DND-41 (cell line): ENCODE data around the gene RSPH9.

ENCODE experiments used
- ATAC-seq: fragments of 200-7000 bp; cut with Tn5 transposase; 3 replicates; pipeline ENCODE4 v1.9.1; 2021; ENCODE audit warnings: low read depth; ENCODE audit not compliant: insufficient read depth
- DNase-seq: peaks from one replicate; pipeline ENCODE4 v3.0.0-alpha.2; 2020
- H2AFZ ChIP-seq: 2 replicates; pipeline ENCODE4 v1.6.0; 2012; ENCODE audit warnings: low read depth, low read length
- H3K27ac ChIP-seq: 2 replicates; pipeline ENCODE4 v1.5.1; 2012; ENCODE audit warnings: low read length, inconsistent platforms
- H3K27me3 ChIP-seq: fragments of 200-600 bp; sonication (generic); 2 replicates; pipeline ENCODE4 v1.6.0; 2012; ENCODE audit warnings: low read length, mild to moderate bottlenecking, inconsistent platforms; ENCODE audit not compliant: insufficient read depth, poor library complexity
- H3K36me3 ChIP-seq: 2 replicates; pipeline ENCODE4 v1.5.1; 2012; ENCODE audit warnings: low read length, inconsistent platforms; ENCODE audit not compliant: insufficient read depth
- H3K4me1 ChIP-seq: 2 replicates; pipeline ENCODE4 v1.5.1; 2012; ENCODE audit warnings: mild to moderate bottlenecking, low read length; ENCODE audit not compliant: insufficient read depth
- H3K4me2 ChIP-seq: 2 replicates; pipeline ENCODE4 v1.6.0; 2012; ENCODE audit warnings: mild to moderate bottlenecking, moderate library complexity, low read length, inconsistent platforms; ENCODE audit not compliant: insufficient read depth
- H3K4me3 ChIP-seq, 2 experiments: fragments of 200-600 bp in 1 of 2; shearing (Covaris generic) in 1 of 2; 2 replicates each; pipeline ENCODE4 v1.5.1; 2012 to 2016; ENCODE audit warnings: inconsistent platforms in 2 of 2, low read length in 2 of 2, mild to moderate bottlenecking in 2 of 2, low read depth in 1 of 2, moderate library complexity in 1 of 2
- H3K79me2 ChIP-seq: 2 replicates; pipeline ENCODE4 v1.6.0; 2012; ENCODE audit warnings: low read length, inconsistent platforms; ENCODE audit not compliant: insufficient read depth
- H3K9ac ChIP-seq: 2 replicates; pipeline ENCODE4 v1.6.0; 2012; ENCODE audit warnings: low read depth, mild to moderate bottlenecking, inconsistent platforms, low read length, moderate library complexity
- H3K9me3 ChIP-seq: 2 replicates; pipeline ENCODE4 v1.5.1; 2012; ENCODE audit warnings: low read length, moderate library complexity, mild to moderate bottlenecking, inconsistent platforms; ENCODE audit not compliant: insufficient read depth, severe bottlenecking
- H4K20me1 ChIP-seq: 2 replicates; pipeline ENCODE4 v1.6.0; 2012; ENCODE audit warnings: low read length; ENCODE audit not compliant: insufficient read depth
- EZH2 ChIP-seq: IDR thresholded peaks from 3 replicates; pipeline ENCODE4 v1.6.1; 2012; ENCODE audit warnings: borderline replicate concordance, low read depth, mild to moderate bottlenecking, moderate library complexity, low read length, inconsistent platforms; ENCODE audit not compliant: severe bottlenecking
- TF ChIP-seq, protein P1 (sequence below): IDR thresholded peaks from 2 replicates; pipeline ENCODE4 v1.5.1; 2012; ENCODE audit warnings: borderline replicate concordance, low read length, moderate library complexity, mild to moderate bottlenecking; ENCODE audit not compliant: poor library complexity, severe bottlenecking; ENCODE audit errors: extremely low read depth

Gene RSPH9

GRCh38 chr6:43676962-43677606, 32.2 kb downstream of the RSPH9 start:
- TF ChIP-seq, protein P1, sequence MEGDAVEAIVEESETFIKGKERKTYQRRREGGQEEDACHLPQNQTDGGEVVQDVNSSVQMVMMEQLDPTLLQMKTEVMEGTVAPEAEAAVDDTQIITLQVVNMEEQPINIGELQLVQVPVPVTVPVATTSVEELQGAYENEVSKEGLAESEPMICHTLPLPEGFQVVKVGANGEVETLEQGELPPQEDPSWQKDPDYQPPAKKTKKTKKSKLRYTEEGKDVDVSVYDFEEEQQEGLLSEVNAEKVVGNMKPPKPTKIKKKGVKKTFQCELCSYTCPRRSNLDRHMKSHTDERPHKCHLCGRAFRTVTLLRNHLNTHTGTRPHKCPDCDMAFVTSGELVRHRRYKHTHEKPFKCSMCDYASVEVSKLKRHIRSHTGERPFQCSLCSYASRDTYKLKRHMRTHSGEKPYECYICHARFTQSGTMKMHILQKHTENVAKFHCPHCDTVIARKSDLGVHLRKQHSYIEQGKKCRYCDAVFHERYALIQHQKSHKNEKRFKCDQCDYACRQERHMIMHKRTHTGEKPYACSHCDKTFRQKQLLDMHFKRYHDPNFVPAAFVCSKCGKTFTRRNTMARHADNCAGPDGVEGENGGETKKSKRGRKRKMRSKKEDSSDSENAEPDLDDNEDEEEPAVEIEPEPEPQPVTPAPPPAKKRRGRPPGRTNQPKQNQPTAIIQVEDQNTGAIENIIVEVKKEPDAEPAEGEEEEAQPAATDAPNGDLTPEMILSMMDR, result no peak
- TF ChIP-seq EZH2, result no peak
- ATAC-seq (no peak), DNase-seq (no peak)
- Histone ChIP-seq H3K9me3 (no peaks in the 10 kb centered on the region), H3K36me3 (peaks cover 94% of the 10 kb centered on the region), H3K27me3 (no peaks in the 10 kb centered on the region), H3K9ac (no peak overlapping the region), H4K20me1 (peaks cover 24% of the 10 kb centered on the region; the same call in 1 of the 2 replicates), H3K4me2 (no peak overlapping the region), H3K79me2 (peaks cover 15% of the 10 kb centered on the region), H3K4me1 (no peaks in the 10 kb centered on the region), H2AFZ (no peak overlapping the region), H3K27ac (no peak overlapping the region), H3K4me3 (no peak overlapping the region)

- Histone ChIP-seq H2AFZ (no peak overlapping the region), H4K20me1 (peaks cover 31% of the 10 kb centered on the region; the same call in 1 of the 2 replicates), H3K79me2 (peaks cover 22% of the 10 kb centered on the region), H3K9ac (no peak overlapping the region), H3K4me3 (no peak overlapping the region), H3K27ac (no peak overlapping the region), H3K4me2 (no peak overlapping the region), H3K27me3 (no peaks in the 10 kb centered on the region), H3K36me3 (peaks cover 92% of the 10 kb centered on the region), H3K4me1 (no peaks in the 10 kb centered on the region), H3K9me3 (no peaks in the 10 kb centered on the region)
- no peak for DNase-seq
- TF ChIP-seq, protein P1, result no peak
- no peak for TF ChIP-seq EZH2
- ATAC-seq, result no peak
Observed at GRCh38 chr6:43677759-43678158, 32.9 kb downstream of the RSPH9 start.

- peaks cover 27% of the 10 kb centered on the region for H3K79me2 ChIP-seq
- no peaks in the 10 kb centered on the region for H3K27me3 ChIP-seq
- TF ChIP-seq, protein P1, result no peak
- TF ChIP-seq EZH2, result no peak
- H3K4me3 ChIP-seq, result no peak overlapping the region
- H4K20me1 ChIP-seq, result peaks cover 37% of the 10 kb centered on the region; the same call in 1 of the 2 replicates
- no peaks in the 10 kb centered on the region for H3K4me1 ChIP-seq
- no peaks in the 10 kb centered on the region for H3K9me3 ChIP-seq
- H3K36me3 ChIP-seq, result peaks cover 89% of the 10 kb centered on the region
- DNase-seq (no peak), ATAC-seq (no peak)
- H3K4me2 ChIP-seq, result no peak overlapping the region
- no peak overlapping the region for H3K9ac ChIP-seq
- no peak overlapping the region for H3K27ac ChIP-seq
- no peak overlapping the region for H2AFZ ChIP-seq
Observed at GRCh38 chr6:43678341-43678740, 33.5 kb downstream of the RSPH9 start.

DNA sequence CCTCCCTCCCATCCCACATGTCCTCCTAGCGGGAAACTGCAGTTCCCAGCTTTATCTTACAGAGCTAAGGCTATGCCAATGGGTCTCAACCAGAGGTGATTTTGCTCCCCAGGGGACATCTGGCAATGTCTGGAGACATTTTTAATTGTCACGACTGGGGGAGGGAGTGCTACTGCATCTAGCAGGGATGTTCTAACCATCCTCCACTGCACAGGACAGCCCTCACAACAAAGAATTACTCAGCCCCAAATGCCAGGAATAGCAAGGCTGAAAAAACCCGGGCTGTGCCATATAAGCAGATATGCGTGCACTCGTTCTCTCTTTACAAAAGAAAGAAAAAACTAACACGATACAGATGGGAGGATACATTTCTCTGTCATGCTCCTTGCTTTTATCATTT, 34.2 kb downstream of the RSPH9 start:
- H3K4me2 ChIP-seq, result no peak overlapping the region

More for the DNA sequence above, 34.2 kb downstream of the RSPH9 start:
- no peaks in the 10 kb centered on the region for H3K4me1 ChIP-seq
- H3K27me3 ChIP-seq, result no peaks in the 10 kb centered on the region
- peaks cover 44% of the 10 kb centered on the region; the same call in 1 of the 2 replicates for H4K20me1 ChIP-seq
- H3K9me3 ChIP-seq, result no peaks in the 10 kb centered on the region
- H3K36me3 ChIP-seq, result peaks cover 82% of the 10 kb centered on the region
- no peak overlapping the region for H3K4me3 ChIP-seq
- H2AFZ ChIP-seq, result no peak overlapping the region
- no peak for DNase-seq
- H3K27ac ChIP-seq, result no peak overlapping the region
- H3K79me2 ChIP-seq, result peaks cover 35% of the 10 kb centered on the region
- H3K9ac ChIP-seq, result no peak overlapping the region
- TF ChIP-seq, protein P1, result no peak
- no peak for TF ChIP-seq EZH2
- no peak for ATAC-seq
